ENCODE data around the gene ADGRA1.

ADGRA1 gene

GRCh38 chr10:133040198-133040597 lies 47.5 kb upstream of the ADGRA1 start:
- Histone ChIP-seq H2AK5ac (ENCODE audit: low read length, severe bottlenecking) (no peak overlapping the region), H3K4me1 (ENCODE audit: control insufficient read depth, insufficient read depth, low read depth, low read length) (no peaks in the 10 kb centered on the region), H2BK120ac (ENCODE audit: low read depth, low read length) (no peak overlapping the region), H3K27me3 (ENCODE audit: control insufficient read depth in 1 of 2, insufficient read depth in 1 of 2, low read length in 2 of 2) (peaks cover 10 to 52% of the 10 kb centered on the region in 2 experiments), H3K23ac (ENCODE audit: low read length in 2 of 2) (no peak overlapping the region), H3K36me3 (ENCODE audit: control insufficient read depth in 1 of 2, insufficient read depth in 2 of 2, low read depth in 1 of 2, low read length in 2 of 2) (no peaks in the 10 kb centered on the region), H3K4me2 (ENCODE audit: low read length, poor library complexity, severe bottlenecking) (no peak overlapping the region), H3K4me3 (ENCODE audit: insufficient read depth in 1 of 2, low read depth in 1 of 2, low read length in 2 of 2) (no peak overlapping the region), H4K8ac (ENCODE audit: low read length) (no peak overlapping the region), H3K18ac (ENCODE audit: low read depth in 1 of 2, low read length in 2 of 2) (no peak overlapping the region), H3K14ac (ENCODE audit: low read length in 2 of 2) (no peak overlapping the region), H2BK15ac (ENCODE audit: low read depth, poor library complexity, severe bottlenecking) (no peak overlapping the region), H3K27ac (ENCODE audit: low read length, poor library complexity, severe bottlenecking) (no peak overlapping the region), H3K4ac (ENCODE audit: low read depth in 1 of 2, low read length in 2 of 2) (no peak overlapping the region), H2BK5ac (ENCODE audit: low read depth, low read length, poor library complexity, severe bottlenecking) (no peak overlapping the region), H3K79me1 (replicated peaks; ENCODE audit: low read length, poor library complexity, severe bottlenecking) (no peaks in the 10 kb centered on the region), H4K91ac (ENCODE audit: low read length) (no peak overlapping the region), H3K9ac (ENCODE audit: low read length) (no peak overlapping the region), H2BK12ac (ENCODE audit: low read length in 2 of 2) (no peak overlapping the region), H2AFZ (ENCODE audit: low read depth, low read length) (no peak overlapping the region), H3K9me3 (ENCODE audit: control insufficient read depth, low read length) (no peaks in the 10 kb centered on the region)
- no peak for DNase-seq
- 71% methylated on average over 7 of the region's 13 CpGs for WGBS

- Histone ChIP-seq H3K4ac (ENCODE audit: low read depth in 1 of 2, low read length in 2 of 2) (no peak overlapping the region), H3K79me1 (replicated peaks; ENCODE audit: low read length, poor library complexity, severe bottlenecking) (no peaks in the 10 kb centered on the region), H2BK5ac (ENCODE audit: low read depth, low read length, poor library complexity, severe bottlenecking) (no peak overlapping the region), H2BK120ac (ENCODE audit: low read depth, low read length) (no peak overlapping the region), H2BK12ac (ENCODE audit: low read length in 2 of 2) (no peak overlapping the region), H2AK5ac (ENCODE audit: low read length, severe bottlenecking) (no peak overlapping the region), H3K9ac (ENCODE audit: low read length) (no peak overlapping the region), H2AFZ (ENCODE audit: low read depth, low read length) (no peak overlapping the region), H3K9me3 (ENCODE audit: control insufficient read depth, low read length) (no peaks in the 10 kb centered on the region), H3K18ac (ENCODE audit: low read depth in 1 of 2, low read length in 2 of 2) (no peak overlapping the region), H3K27me3 (ENCODE audit: control insufficient read depth in 1 of 2, insufficient read depth in 1 of 2, low read length in 2 of 2) (peaks cover 10 to 44% of the 10 kb centered on the region in 2 experiments), H4K8ac (ENCODE audit: low read length) (no peak overlapping the region), H3K23ac (ENCODE audit: low read length in 2 of 2) (no peak overlapping the region), H3K4me3 (ENCODE audit: insufficient read depth in 1 of 2, low read depth in 1 of 2, low read length in 2 of 2) (no peak overlapping the region), H3K14ac (ENCODE audit: low read length in 2 of 2) (no peak overlapping the region), H3K4me1 (ENCODE audit: control insufficient read depth, insufficient read depth, low read depth, low read length) (no peaks in the 10 kb centered on the region), H3K4me2 (ENCODE audit: low read length, poor library complexity, severe bottlenecking) (no peak overlapping the region), H3K27ac (ENCODE audit: low read length, poor library complexity, severe bottlenecking) (no peak overlapping the region), H2BK15ac (ENCODE audit: low read depth, poor library complexity, severe bottlenecking) (no peak overlapping the region), H3K36me3 (ENCODE audit: control insufficient read depth in 1 of 2, insufficient read depth in 2 of 2, low read depth in 1 of 2, low read length in 2 of 2) (no peaks in the 10 kb centered on the region), H4K91ac (ENCODE audit: low read length) (no peak overlapping the region)
- DNase-seq: no peak
- WGBS: 90% methylated on average over 12 of the region's 12 CpGs
These were observed 46.6 kb upstream of the ADGRA1 start for GRCh38 chr10:133041101-133041500.

- 90% methylated on average over 17 of the region's 17 CpGs for WGBS
- H3K4ac ChIP-seq (ENCODE audit: low read depth in 1 of 2, low read length in 2 of 2): no peak overlapping the region
- no peak overlapping the region for H4K91ac ChIP-seq (ENCODE audit: low read length)
- no peak overlapping the region for H2BK120ac ChIP-seq (ENCODE audit: low read depth, low read length)
- no peak overlapping the region for H2AK5ac ChIP-seq (ENCODE audit: low read length, severe bottlenecking)
- H2BK5ac ChIP-seq (ENCODE audit: low read depth, low read length, poor library complexity, severe bottlenecking): no peak overlapping the region
- no peak overlapping the region for H2AFZ ChIP-seq (ENCODE audit: low read depth, low read length)
- H3K9ac ChIP-seq (ENCODE audit: low read length): no peak overlapping the region
- H2BK15ac ChIP-seq (ENCODE audit: low read depth, poor library complexity, severe bottlenecking): no peak overlapping the region
- no peak overlapping the region for H3K18ac ChIP-seq (ENCODE audit: low read depth in 1 of 2, low read length in 2 of 2)
- H2BK12ac ChIP-seq (ENCODE audit: low read length in 2 of 2): no peak overlapping the region
- no peaks in the 10 kb centered on the region for H3K4me1 ChIP-seq (ENCODE audit: control insufficient read depth, insufficient read depth, low read depth, low read length)
- H3K14ac ChIP-seq (ENCODE audit: low read length in 2 of 2): no peak overlapping the region
- H3K9me3 ChIP-seq (ENCODE audit: control insufficient read depth, low read length): no peaks in the 10 kb centered on the region
- no peak overlapping the region for H3K23ac ChIP-seq (ENCODE audit: low read length in 2 of 2)
- no peak overlapping the region for H3K27ac ChIP-seq (ENCODE audit: low read length, poor library complexity, severe bottlenecking)
- H3K79me1 ChIP-seq (replicated peaks; ENCODE audit: low read length, poor library complexity, severe bottlenecking): no peaks in the 10 kb centered on the region
- no peak overlapping the region for H4K8ac ChIP-seq (ENCODE audit: low read length)
- no peaks in the 10 kb centered on the region for H3K36me3 ChIP-seq (ENCODE audit: control insufficient read depth in 1 of 2, insufficient read depth in 2 of 2, low read depth in 1 of 2, low read length in 2 of 2)
- H3K27me3 ChIP-seq (ENCODE audit: control insufficient read depth in 1 of 2, insufficient read depth in 1 of 2, low read length in 2 of 2): peaks cover 10 to 40% of the 10 kb centered on the region in 2 experiments
- H3K4me2 ChIP-seq (ENCODE audit: low read length, poor library complexity, severe bottlenecking): no peak overlapping the region
- DNase-seq: no peak
- no peak overlapping the region for H3K4me3 ChIP-seq (ENCODE audit: insufficient read depth in 1 of 2, low read depth in 1 of 2, low read length in 2 of 2)
These were observed 45.7 kb upstream of the ADGRA1 start for GRCh38 chr10:133042061-133042460.

- WGBS: 91% methylated on average over 18 of the region's 18 CpGs
- no peak overlapping the region for H2AFZ ChIP-seq (ENCODE audit: low read depth, low read length)
- H2BK12ac ChIP-seq (ENCODE audit: low read length in 2 of 2): no peak overlapping the region
- no peak overlapping the region for H2BK5ac ChIP-seq (ENCODE audit: low read depth, low read length, poor library complexity, severe bottlenecking)
- H3K23ac ChIP-seq (ENCODE audit: low read length in 2 of 2): no peak overlapping the region
- H3K9me3 ChIP-seq (ENCODE audit: control insufficient read depth, low read length): no peaks in the 10 kb centered on the region
- H2BK15ac ChIP-seq (ENCODE audit: low read depth, poor library complexity, severe bottlenecking): no peak overlapping the region
- no peaks in the 10 kb centered on the region for H3K79me1 ChIP-seq (replicated peaks; ENCODE audit: low read length, poor library complexity, severe bottlenecking)
- no peak overlapping the region for H2BK120ac ChIP-seq (ENCODE audit: low read depth, low read length)
- H3K18ac ChIP-seq (ENCODE audit: low read depth in 1 of 2, low read length in 2 of 2): no peak overlapping the region
- H3K4me1 ChIP-seq (ENCODE audit: control insufficient read depth, insufficient read depth, low read depth, low read length): no peaks in the 10 kb centered on the region
- no peak overlapping the region for H3K14ac ChIP-seq (ENCODE audit: low read length in 2 of 2)
- no peak overlapping the region for H4K91ac ChIP-seq (ENCODE audit: low read length)
- no peaks in the 10 kb centered on the region for H3K36me3 ChIP-seq (ENCODE audit: control insufficient read depth in 1 of 2, insufficient read depth in 2 of 2, low read depth in 1 of 2, low read length in 2 of 2)
- H3K4ac ChIP-seq (ENCODE audit: low read depth in 1 of 2, low read length in 2 of 2): no peak overlapping the region
- no peak overlapping the region for H3K4me2 ChIP-seq (ENCODE audit: low read length, poor library complexity, severe bottlenecking)
- H3K4me3 ChIP-seq (ENCODE audit: insufficient read depth in 1 of 2, low read depth in 1 of 2, low read length in 2 of 2): no peak overlapping the region
- H3K27ac ChIP-seq (ENCODE audit: low read length, poor library complexity, severe bottlenecking): no peak overlapping the region
- peaks cover 10 to 36% of the 10 kb centered on the region in 2 experiments for H3K27me3 ChIP-seq (ENCODE audit: control insufficient read depth in 1 of 2, insufficient read depth in 1 of 2, low read length in 2 of 2)
- H4K8ac ChIP-seq (ENCODE audit: low read length): no peak overlapping the region
- no peak overlapping the region for H2AK5ac ChIP-seq (ENCODE audit: low read length, severe bottlenecking)
- DNase-seq: no peak
- no peak overlapping the region for H3K9ac ChIP-seq (ENCODE audit: low read length)
These were observed 44.9 kb upstream of the ADGRA1 start for GRCh38 chr10:133042816-133043215.

Measured in mesenchymal stem cell (in vitro differentiated cells and primary cell).